ENCODE data around the gene ZBTB6.
A peak's percentile ranks its signal among the peaks of the same experiment; 100 is the strongest.

The ZBTB6 gene

GRCh38 chr9:122931226-122932121, 18.4 kb upstream of the ZBTB6 start, which contains the start of gene ZBTB26 (continued):
- no peak for TF ChIP-seq ZNF426 (tag by site-specific recombination; IDR thresholded peaks at IDR 0.05)
- peak; percentile 72; the same call in 1 of the 2 replicates for TF ChIP-seq PATZ1 (tag by site-specific recombination; IDR thresholded peaks at IDR 0.05)
- TF ChIP-seq ZSCAN18 (tag by site-specific recombination; IDR thresholded peaks at IDR 0.05), result no peak
- no peak for TF ChIP-seq PRDM2 (tag by site-specific recombination; IDR thresholded peaks at IDR 0.05; ENCODE audit: borderline replicate concordance)
- TF ChIP-seq SP2 (tag by site-specific recombination; IDR thresholded peaks at IDR 0.05), result peak; percentile 93
- TF ChIP-seq ZNF473 (tag by site-specific recombination; IDR thresholded peaks at IDR 0.05), result no peak
- no peak for TF ChIP-seq ZNF280C (tag by site-specific recombination; IDR thresholded peaks at IDR 0.05)
- TF ChIP-seq ZNF677 (tag by site-specific recombination; IDR thresholded peaks at IDR 0.05), result no peak
- TF ChIP-seq ZFHX2 (tag by site-specific recombination; conservative IDR thresholded peaks at IDR 0.05), result peak; percentile 12; the same call in 1 of the 2 replicates
- TF ChIP-seq ZBTB26 (tag by site-specific recombination; optimal IDR thresholded peaks at IDR 0.05), result peak; percentile 23
- TF ChIP-seq REST (tag by site-specific recombination; IDR thresholded peaks at IDR 0.05), result no peak
- TF ChIP-seq ZNF580 (tag by site-specific recombination; IDR thresholded peaks at IDR 0.05), result peak; percentile 38; the same call in 1 of the 2 replicates
- no peak for TF ChIP-seq ZNF488 (tag by site-specific recombination; IDR thresholded peaks at IDR 0.05)
- TF ChIP-seq ZNF146 (tag by site-specific recombination; IDR thresholded peaks at IDR 0.05), result no peak
- no peak for TF ChIP-seq ZNF23 (tag by site-specific recombination; IDR thresholded peaks at IDR 0.05; ENCODE audit: borderline replicate concordance)
- no peak for TF ChIP-seq ZNF555 (tag by site-specific recombination; conservative IDR thresholded peaks at IDR 0.05)
- TF ChIP-seq ZNF335 (tag by site-specific recombination; conservative IDR thresholded peaks at IDR 0.05), result peak; percentile 97
- TF ChIP-seq ZBTB8A (tag by site-specific recombination; IDR thresholded peaks at IDR 0.05), result peak; percentile 83

Measured in HEK293 (cell line).